Endothelial cell of umbilical vein (primary cell): ENCODE results near the gene ULBP1. TPM values are rescaled to one million over a fixed set of nuclear protein-coding genes. Genes with fewer than 3 reads are reported as not detected.

Experiments used
- BruUV-seq: library from RNA; stranded (reverse); fragments of 400-500 nt; replicated peaks from 2 replicates; lab custom pipeline; 2021; lab: Mats Ljungman, UMichigan
- CTCF ChIA-PET: fragments of 300-600, 350-600 bp; sonication (Branson Sonifier 250); formaldehyde crosslinking; loops from one replicate; lab custom pipeline; 2021; ENCODE audit warnings: antibody characterized with exemption, inconsistent platforms; lab: Charles Lee
- POLR2A ChIA-PET: fragments of 300-600, 350-600 bp; sonication (Branson Sonifier 250); formaldehyde crosslinking; loops from one replicate; lab custom pipeline; 2021; ENCODE audit warnings: antibody characterized with exemption, inconsistent platforms; lab: Charles Lee
- DNase-seq: peaks from one replicate; pipeline ENCODE4 v3.0.0-alpha.2; 2011; ENCODE audit warnings: low read depth, low spot score
- FAIRE-seq: peaks from 2 replicates; lab custom pipeline; 2011; peaks lifted over from hg19 to GRCh38; lab: Jason Lieb, UNC
- H2AFZ ChIP-seq: 2 replicates; pipeline ENCODE4 v1.6.0; 2012; ENCODE audit warnings: low read depth, low read length, control low read depth, inconsistent platforms
- H3K27ac ChIP-seq: 2 replicates; pipeline ENCODE4 v1.5.1; 2011; ENCODE audit warnings: low read depth, mild to moderate bottlenecking, control low read depth, low read length, moderate library complexity; ENCODE audit not compliant: insufficient read depth
- H3K27me3 ChIP-seq, 2 experiments: 2 replicates each; pipeline versions ENCODE4 v1.6.0 to v1.6.1; 2011; ENCODE audit warnings: low read length in 2 of 2, mixed read lengths in 1 of 2; ENCODE audit not compliant: control insufficient read depth in 2 of 2, insufficient read depth in 2 of 2
- H3K36me3 ChIP-seq, 2 experiments: 2 replicates in 1 of 2; 3 replicates in 1 of 2; pipeline ENCODE4 v1.5.1; 2011; ENCODE audit warnings: low read length in 2 of 2, mild to moderate bottlenecking in 1 of 2, moderate library complexity in 1 of 2; ENCODE audit not compliant: control insufficient read depth in 2 of 2, insufficient read depth in 2 of 2; ENCODE audit errors: extremely low read depth in 1 of 2
- H3K4me1 ChIP-seq: 3 replicates; pipeline ENCODE4 v1.5.1; 2011; ENCODE audit warnings: mild to moderate bottlenecking, low read length; ENCODE audit not compliant: control insufficient read depth, insufficient read depth; ENCODE audit errors: extremely low read depth
- H3K4me2 ChIP-seq: 2 replicates; pipeline ENCODE4 v1.6.1; 2011; ENCODE audit warnings: low read length, control low read depth, mixed read lengths; ENCODE audit not compliant: insufficient read depth
- H3K4me3 ChIP-seq, 3 experiments: fragments of 200-600 bp in 1 of 3; sonication (generic), shearing (Covaris generic) in 1 of 3; replicated peaks in 1 of 3; 2 replicates each; pipeline ENCODE4 v1.5.1; 2011 to 2016; ENCODE audit warnings: control low read depth in 3 of 3, low read length in 3 of 3, mild to moderate bottlenecking in 2 of 3, inconsistent platforms in 1 of 3, low read depth in 1 of 3, moderate library complexity in 1 of 3; ENCODE audit not compliant: insufficient read depth in 1 of 3
- H3K79me2 ChIP-seq: 2 replicates; pipeline ENCODE4 v1.6.0; 2012; ENCODE audit warnings: low read length, inconsistent platforms; ENCODE audit not compliant: control insufficient read depth, insufficient read depth
- H3K9ac ChIP-seq: replicated peaks from 2 replicates; pipeline ENCODE3; 2011; ENCODE audit warnings: low read length, control low read depth; ENCODE audit not compliant: insufficient read depth; ENCODE audit errors: extremely low read depth
- H3K9me1 ChIP-seq: replicated peaks from 3 replicates; pipeline ENCODE4 v1.6.0; 2011; ENCODE audit warnings: mild to moderate bottlenecking, low read length; ENCODE audit not compliant: control insufficient read depth, insufficient read depth; ENCODE audit errors: extremely low read depth
- H3K9me3 ChIP-seq: replicated peaks from 2 replicates; pipeline ENCODE4 v1.5.1; 2012; ENCODE audit warnings: low read length, inconsistent platforms; ENCODE audit not compliant: control insufficient read depth, insufficient read depth
- H4K20me1 ChIP-seq: replicated peaks from 2 replicates; pipeline ENCODE3; 2011; ENCODE audit warnings: mild to moderate bottlenecking, low read length; ENCODE audit not compliant: control insufficient read depth, insufficient read depth; ENCODE audit errors: extremely low read depth
- EZH2 ChIP-seq: IDR thresholded peaks from 2 replicates; pipeline ENCODE4 v1.6.1; 2012; ENCODE audit warnings: borderline replicate concordance, low read depth, mild to moderate bottlenecking, moderate library complexity, low read length, inconsistent platforms; ENCODE audit not compliant: severe bottlenecking
- FOS ChIP-seq: IDR thresholded peaks from 2 replicates; pipeline ENCODE4 v1.6.1; 2011; ENCODE audit warnings: mild to moderate bottlenecking, low read length, moderate library complexity, borderline replicate concordance; ENCODE audit not compliant: insufficient read depth
- GATA2 ChIP-seq: IDR thresholded peaks from 2 replicates; pipeline ENCODE4 v1.7.0; 2011; ENCODE audit warnings: low read depth, mild to moderate bottlenecking, moderate library complexity, mixed read lengths, low read length; ENCODE audit not compliant: insufficient read length, insufficient read depth
- JUN ChIP-seq: IDR thresholded peaks from 2 replicates; pipeline ENCODE4 v1.6.1; 2011; ENCODE audit warnings: borderline replicate concordance, low read depth; ENCODE audit not compliant: insufficient read length, insufficient read depth
- MYC ChIP-seq: IDR thresholded peaks from one replicate; pipeline ENCODE4 v1.6.1; 2011; ENCODE audit warnings: mild to moderate bottlenecking, low read depth, low read length
- POLR2A ChIP-seq: IDR thresholded peaks from 2 replicates; pipeline ENCODE4 v1.6.1; 2012; ENCODE audit warnings: low read depth, mild to moderate bottlenecking, control low read depth, low read length
- dilution Hi-C: fragments of 300-500 bp; cut with MboI; formaldehyde crosslinking; loops from one replicate; pipeline ENCODE4 v1.15.0; 2019; ENCODE audit warnings: low sequenced_read_pairs; ENCODE audit not compliant: extremely low pct_ligation_motif_present
- intact Hi-C: fragments of 100-400 bp; cut with micrococcal nuclease; formaldehyde crosslinking; loops from one replicate; pipeline ENCODE4 v1.10.0; 2022
- polyA plus RNA-seq, 4 experiments: library from polyadenylated mRNA; depleted of rRNA in 3 of 4; stranded (reverse) in 3 of 4; unstranded in 1 of 4; fragments of >200 nt; gene quantifications; 2 replicates each; pipeline versions ENCODE4 v1.2.1 to v1.2.3, GENCODE V29; 2011 to 2012; ENCODE audit warnings: missing spikeins in 1 of 4
- total RNA-seq: library from RNA; stranded (reverse); gene quantifications from 2 replicates; pipeline ENCODE4 v1.2.3, GENCODE V29; 2021
- TF ChIP-seq, protein P1 (sequence below): IDR thresholded peaks from 2 replicates; pipeline ENCODE4 v1.6.1; 2011; ENCODE audit not compliant: insufficient read depth, insufficient read length
- TF ChIP-seq, protein P2 (sequence below), 2 donors: IDR thresholded peaks; 1 replicate in 1 of 2; 2 replicates in 1 of 2; pipeline ENCODE4 v1.5.1; 2011; ENCODE audit warnings: low read length in 2 of 2, mild to moderate bottlenecking in 2 of 2, moderate library complexity in 2 of 2, control low read depth in 1 of 2, inconsistent platforms in 1 of 2, low read depth in 1 of 2; ENCODE audit not compliant: insufficient read depth in 1 of 2; ENCODE audit errors: extremely low read depth in 1 of 2

The ULBP1 gene
- total and polyA plus RNA-seq, 2 donors (not counting 3 experiments of a cell fraction or from before 2014, with no cell fraction given) = 0.33 to 1.4 TPM

DNA sequence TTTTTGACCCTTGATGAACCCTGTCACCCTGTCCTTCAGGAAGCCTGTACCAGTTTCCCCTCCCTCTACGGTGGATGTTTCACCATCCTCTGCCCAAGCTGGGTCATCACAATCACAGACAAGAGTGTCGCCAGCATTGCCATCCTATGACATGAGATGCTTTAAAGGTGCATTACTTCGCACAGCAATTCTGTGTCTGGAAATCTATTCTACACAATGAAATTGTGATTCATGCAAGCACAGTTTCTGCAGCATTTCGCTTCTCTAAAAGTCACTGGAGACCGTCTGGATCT is 24.4 kb upstream of the ULBP1 start:
- Histone ChIP-seq H3K9me1 (no peaks in the 10 kb centered on the region), H3K9me3 (no peaks in the 10 kb centered on the region), H3K4me3 (no peak overlapping the region), H3K36me3 (no peaks in the 10 kb centered on the region), H3K27me3 (peaks cover 49 to 60% of the 10 kb centered on the region in 2 experiments), H2AFZ (no peak overlapping the region), H3K4me2 (no peak overlapping the region), H3K79me2 (no peaks in the 10 kb centered on the region), H3K27ac (no peak overlapping the region), H3K9ac (no peak overlapping the region), H4K20me1 (no peaks in the 10 kb centered on the region), H3K4me1 (peaks cover 14% of the 10 kb centered on the region)
- dilution Hi-C loops (no loop called here), intact Hi-C loops (no loop called here)
- POLR2A ChIA-PET = no interaction called here
- CTCF ChIA-PET = interaction anchor here (1.2 kb wide), 1 partner anchor 77 kb away, joined by 5 read pairs; no protein-coding TSS in a partner anchor
- FAIRE-seq (no peak), DNase-seq (no peak)
- TF ChIP-seq EZH2 = no peak
- TF ChIP-seq, protein P1, sequence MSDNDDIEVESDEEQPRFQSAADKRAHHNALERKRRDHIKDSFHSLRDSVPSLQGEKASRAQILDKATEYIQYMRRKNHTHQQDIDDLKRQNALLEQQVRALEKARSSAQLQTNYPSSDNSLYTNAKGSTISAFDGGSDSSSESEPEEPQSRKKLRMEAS = no peak
- BruUV-seq = no TSS peak

DNA sequence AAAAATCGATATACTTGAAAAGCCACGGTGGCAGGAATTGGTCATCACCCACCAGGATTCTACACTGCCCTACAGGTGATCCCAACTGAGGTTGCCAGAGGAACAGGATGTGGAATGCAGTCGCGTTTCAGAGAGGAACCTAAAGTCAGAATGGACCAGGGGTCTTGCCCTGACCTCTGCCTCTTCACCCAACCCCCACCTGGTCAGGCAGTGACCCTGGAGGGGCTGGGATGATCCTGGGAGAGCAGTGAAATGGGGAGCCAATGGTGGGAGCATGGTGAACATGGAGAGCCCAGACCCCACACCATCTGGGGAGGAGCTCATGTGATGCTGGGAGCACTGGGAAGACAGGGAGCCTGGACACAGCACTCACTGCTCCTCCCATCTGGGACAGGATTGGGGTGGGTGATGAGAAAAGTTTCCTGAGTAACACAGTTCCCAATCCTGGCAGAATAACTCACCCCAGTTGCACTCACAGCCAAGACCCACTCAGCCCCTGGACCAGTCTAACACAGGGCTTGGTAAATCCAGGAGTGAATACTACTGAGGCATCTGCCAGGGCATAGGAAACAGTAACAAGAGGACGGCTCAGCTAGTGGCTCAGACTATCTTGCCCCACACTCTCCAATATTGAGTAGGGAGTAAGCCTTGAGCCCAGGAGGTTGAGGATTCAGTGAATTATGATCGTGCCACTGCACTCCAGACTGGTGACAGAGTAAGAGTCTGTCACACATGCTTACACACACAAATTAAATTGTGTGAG is 23.7 kb upstream of the ULBP1 start:
- TF ChIP-seq, protein P2, sequence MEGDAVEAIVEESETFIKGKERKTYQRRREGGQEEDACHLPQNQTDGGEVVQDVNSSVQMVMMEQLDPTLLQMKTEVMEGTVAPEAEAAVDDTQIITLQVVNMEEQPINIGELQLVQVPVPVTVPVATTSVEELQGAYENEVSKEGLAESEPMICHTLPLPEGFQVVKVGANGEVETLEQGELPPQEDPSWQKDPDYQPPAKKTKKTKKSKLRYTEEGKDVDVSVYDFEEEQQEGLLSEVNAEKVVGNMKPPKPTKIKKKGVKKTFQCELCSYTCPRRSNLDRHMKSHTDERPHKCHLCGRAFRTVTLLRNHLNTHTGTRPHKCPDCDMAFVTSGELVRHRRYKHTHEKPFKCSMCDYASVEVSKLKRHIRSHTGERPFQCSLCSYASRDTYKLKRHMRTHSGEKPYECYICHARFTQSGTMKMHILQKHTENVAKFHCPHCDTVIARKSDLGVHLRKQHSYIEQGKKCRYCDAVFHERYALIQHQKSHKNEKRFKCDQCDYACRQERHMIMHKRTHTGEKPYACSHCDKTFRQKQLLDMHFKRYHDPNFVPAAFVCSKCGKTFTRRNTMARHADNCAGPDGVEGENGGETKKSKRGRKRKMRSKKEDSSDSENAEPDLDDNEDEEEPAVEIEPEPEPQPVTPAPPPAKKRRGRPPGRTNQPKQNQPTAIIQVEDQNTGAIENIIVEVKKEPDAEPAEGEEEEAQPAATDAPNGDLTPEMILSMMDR (IDR thresholded peaks at IDR 0.05; ENCODE audit: extremely low read depth in 1 of 2, insufficient read depth in 1 of 2, low read depth in 1 of 2, low read length in 2 of 2) = no peak
- TF ChIP-seq GATA2 (no peak), JUN (no peak), MYC (no peak), FOS (no peak), EZH2 (no peak), POLR2A (no peak)
- TF ChIP-seq, protein P1 = no peak
- H3K4me3 ChIP-seq = no peak overlapping the region
- no TSS peak for BruUV-seq
- ChIA-PET CTCF (interaction anchor here (0.8 to 1.3 kb wide), 3 partner anchors 16 to 77 kb away, joined by 3 to 8 read pairs (median 3); no protein-coding TSS in a partner anchor), POLR2A (no interaction called here)
- no peak overlapping the region for H2AFZ ChIP-seq
- no peaks in the 10 kb centered on the region for H4K20me1 ChIP-seq
- dilution Hi-C loops = no loop called here
- H3K9ac ChIP-seq = no peak overlapping the region
- H3K27me3 ChIP-seq = peaks cover 41 to 53% of the 10 kb centered on the region in 2 experiments
- FAIRE-seq = no peak
- H3K4me2 ChIP-seq = no peak overlapping the region
- H3K4me1 ChIP-seq = peaks cover 14% of the 10 kb centered on the region
- no peaks in the 10 kb centered on the region for H3K9me3 ChIP-seq
- no peaks in the 10 kb centered on the region for H3K36me3 ChIP-seq
- intact Hi-C loops = loop anchor here (2.0 kb wide), 1 partner anchor 21 kb away; no protein-coding TSS in a partner anchor
- no peaks in the 10 kb centered on the region for H3K9me1 ChIP-seq
- no peaks in the 10 kb centered on the region for H3K79me2 ChIP-seq
- H3K27ac ChIP-seq = no peak overlapping the region
- DNase-seq = no peak
